ENCODE measurements around the gene CALR.
A peak's percentile ranks its signal among the peaks of the same experiment; 100 is the strongest.
"Not testable (repeated sequence)": the region's sequence is repeated elsewhere in the genome, so short reads cannot be mapped to it uniquely, and the experiment has no call there.

Gene CALR

DNA sequence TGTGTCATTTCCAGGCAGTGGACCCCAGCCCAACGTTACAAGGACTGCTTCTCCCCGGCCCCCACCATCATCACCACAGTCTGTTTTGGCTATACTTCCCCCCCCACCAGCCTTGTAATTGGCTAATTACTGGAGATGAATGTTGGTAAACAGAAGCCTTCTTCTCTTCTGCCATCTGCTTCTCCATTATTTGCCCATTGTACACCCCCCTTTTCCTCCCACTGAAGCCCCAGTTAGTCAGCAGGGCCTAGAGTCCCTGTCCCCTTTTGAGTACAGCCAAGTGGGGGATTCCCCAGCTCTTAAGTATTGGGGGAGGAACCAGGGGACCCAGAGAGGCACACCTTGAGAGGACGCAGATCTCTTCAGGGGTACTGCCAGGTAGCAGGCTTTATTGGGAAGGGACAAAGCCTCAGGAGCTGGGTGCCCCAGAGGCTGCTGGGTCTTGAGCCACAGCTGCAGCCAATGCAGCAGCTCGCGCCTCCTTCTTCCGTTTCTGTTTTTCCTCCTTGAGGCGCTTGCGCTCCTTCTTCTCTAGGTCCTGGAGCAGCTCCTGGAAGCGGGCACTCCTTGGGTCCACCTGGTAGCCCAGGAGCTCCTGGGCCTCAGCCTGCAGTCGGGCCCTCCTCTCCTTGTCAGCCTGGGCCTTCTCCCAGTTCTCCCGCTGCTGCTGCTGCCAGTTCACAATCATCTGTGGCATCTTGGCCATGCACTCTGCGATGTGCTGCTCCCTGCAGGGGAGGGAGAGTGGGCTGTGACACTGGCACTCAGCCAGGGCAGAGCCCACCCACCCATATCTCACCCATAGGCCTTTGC, 15.6 kb downstream of the CALR start:
- DNase-seq = no peak

DNA sequence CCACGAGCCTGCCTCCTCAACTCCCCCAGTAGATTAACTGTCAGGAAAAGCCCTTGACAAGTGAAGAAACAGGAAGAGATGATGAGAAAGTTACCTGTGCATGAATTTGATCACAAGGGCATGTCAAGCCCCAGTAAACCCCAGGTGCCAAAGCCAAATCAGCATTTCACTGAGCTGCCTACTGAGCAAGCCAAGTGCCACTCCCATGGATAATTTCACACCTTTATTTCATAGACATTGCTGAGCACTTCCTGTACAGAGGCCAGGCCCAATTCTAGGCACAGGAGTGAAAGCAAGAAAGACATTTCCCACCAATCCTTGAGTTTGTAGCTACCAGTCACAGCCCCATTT, 16.2 kb downstream of the CALR start:
- DNase-seq = no peak

GRCh38 chr19:12955575-12955974, 17.2 kb downstream of the CALR start:
- DNase-seq = not testable (repeated sequence)

DNA sequence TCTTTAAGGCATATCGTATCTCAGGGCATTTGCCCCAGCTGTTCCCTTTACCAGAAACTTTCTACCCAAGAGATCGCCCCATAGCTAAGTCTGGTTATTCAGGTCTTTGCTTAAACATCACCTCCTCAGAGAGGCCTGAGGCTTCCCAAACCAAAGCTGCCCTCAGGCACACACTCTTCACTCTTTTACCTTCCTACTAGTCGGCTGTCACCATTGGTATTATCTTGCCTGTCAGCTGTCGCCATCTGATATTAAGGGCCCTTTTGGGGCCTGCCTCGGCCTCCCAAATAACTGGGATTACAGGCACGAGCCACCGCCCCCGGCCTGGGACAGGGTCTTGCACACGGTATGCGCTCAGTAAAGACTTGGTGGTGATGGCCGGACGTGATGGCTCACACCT, 17.6 kb downstream of the CALR start:
- DNase-seq = no peak

DNA sequence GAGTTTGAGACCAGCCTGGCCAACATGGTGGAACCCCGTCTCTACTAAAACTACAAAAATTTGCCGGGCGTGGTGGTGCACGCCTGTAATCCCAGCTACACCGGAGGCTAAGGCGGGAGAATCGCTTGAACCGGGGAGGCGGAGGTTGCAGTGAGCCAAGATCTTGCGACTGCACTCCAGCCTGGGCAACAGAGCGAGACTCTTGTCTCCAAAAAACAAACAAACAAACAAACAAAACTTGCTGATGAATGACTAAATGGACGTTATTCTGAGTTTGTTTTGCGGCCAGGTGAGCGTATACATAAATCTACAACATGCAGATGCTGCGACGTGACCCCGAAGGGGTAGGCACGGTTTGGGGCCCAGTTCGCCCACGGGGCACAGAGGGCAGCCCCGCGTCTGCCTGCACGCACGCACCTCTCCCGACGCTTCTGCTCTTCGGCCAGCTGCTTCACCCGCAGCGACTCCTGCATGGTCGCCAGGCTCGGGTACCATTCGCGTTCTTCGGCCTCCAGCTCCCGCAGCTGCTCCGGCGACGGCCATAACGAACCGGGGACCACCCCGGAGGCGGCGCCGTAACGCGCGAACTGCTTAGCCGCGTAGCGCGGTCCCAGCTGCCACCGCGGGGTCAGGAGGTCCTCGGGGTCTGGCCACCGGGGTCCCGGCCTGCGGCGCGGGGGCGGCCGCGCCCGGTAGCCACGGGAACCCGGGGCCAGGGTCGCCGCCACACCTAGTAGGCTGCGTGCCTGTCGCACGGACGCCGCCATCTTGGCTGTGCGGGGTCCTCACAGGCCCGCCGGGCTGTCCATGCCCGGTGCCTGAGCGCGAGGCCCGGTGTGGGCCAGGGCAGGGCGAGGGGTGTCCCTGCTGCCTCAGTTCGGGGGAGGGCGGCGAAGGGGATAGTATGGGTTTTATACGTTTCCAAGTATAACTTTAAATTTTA, 18.3 kb downstream of the CALR start, which contains the start of gene GADD45GIP1:
Gene GADD45GIP1 (minus strand): TSS at position 778 of the 943 bp plus-strand sequence. CDS start 11 bp downstream, at position 767.
- peak; percentile 80 for DNase-seq

GRCh38 chr19:12957389-12957952, 19.1 kb downstream of the CALR start:
- DNase-seq = not testable (repeated sequence)

- DNase-seq = no peak
Observed at GRCh38 chr19:12959481-12959880, 21.1 kb downstream of the CALR start.

- peak; percentile 80 for DNase-seq
Observed at GRCh38 chr19:12965017-12965811, 26.8 kb downstream of the CALR start.

GRCh38 chr19:12965812-12966135, 27.4 kb downstream of the CALR start:
- no peak for DNase-seq

- no peak for DNase-seq
Observed at GRCh38 chr19:12967907-12968306, 29.5 kb downstream of the CALR start.

DNA sequence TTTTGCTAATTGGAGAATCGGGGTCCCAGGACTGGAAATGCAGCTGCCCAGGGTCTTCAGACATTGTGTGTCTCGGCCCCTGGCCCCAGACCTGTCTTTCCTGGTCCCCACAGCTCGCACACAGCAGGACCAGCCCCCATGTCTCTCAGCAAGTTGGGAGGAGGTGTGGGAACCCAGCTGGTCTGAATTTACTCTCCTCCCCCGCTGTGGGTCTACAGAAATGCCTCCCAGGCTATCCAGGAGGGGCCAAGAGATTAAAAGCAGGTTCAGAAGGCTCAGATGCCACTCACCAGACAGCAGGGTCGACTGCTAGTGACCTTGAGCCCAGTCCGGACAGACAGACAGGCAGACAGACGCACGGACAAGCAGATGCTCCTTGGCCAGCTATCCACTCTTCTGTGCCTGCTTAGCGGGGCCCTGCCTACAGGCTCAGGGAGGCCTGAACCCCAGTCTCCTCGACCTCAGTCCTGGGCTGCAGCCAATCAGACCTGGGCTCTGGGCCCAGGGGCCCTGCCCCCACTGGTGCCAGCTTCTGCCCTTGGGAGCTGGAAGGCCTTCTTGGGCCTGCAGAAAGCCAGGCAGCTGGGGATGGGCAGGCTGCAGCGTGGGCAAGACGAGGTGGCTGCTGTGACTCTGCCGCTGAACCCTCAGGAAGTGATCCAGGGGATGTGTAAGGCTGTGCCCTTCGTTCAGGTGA, 31.0 kb downstream of the CALR start, which contains the start of gene DAND5:
Gene DAND5 (plus strand): TSS at position 285 of the 697 bp plus-strand sequence. CDS start 85 bp downstream, at position 370.
- DNase-seq = no peak

GRCh38 chr19:12970070-12970820, 31.8 kb downstream of the CALR start:
- DNase-seq = no peak

- DNase-seq = no peak
Observed at GRCh38 chr19:12973236-12973635, 34.8 kb downstream of the CALR start.

GRCh38 chr19:12974301-12975220, 36.2 kb downstream of the CALR start:
- no peak for DNase-seq

DNA sequence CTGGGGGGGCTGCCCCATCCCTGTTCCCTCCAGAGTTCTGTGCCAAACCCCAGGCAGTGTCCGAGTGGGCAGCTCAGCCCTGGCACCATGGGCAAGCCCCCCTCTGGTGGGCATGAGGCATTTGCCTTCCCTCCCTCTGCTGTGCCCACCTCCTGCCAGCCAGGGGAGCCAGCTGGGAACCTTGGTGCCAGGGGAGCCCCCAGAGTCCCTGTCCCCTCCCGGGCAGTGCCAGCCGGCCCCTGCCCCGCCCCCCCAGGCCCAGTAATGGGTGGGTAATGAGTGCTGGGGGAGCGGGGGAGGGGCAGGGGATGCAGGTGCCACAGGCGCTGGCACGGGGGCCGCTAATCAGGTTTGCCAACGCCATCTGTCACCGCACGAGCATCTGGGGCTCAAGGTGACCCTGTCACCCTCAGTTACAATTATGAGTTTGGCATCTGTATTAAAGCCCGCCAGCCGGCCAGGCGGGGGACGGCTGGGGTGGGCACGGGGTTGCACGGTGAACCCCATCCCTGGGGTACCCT, 36.9 kb downstream of the CALR start:
- DNase-seq = no peak

- DNase-seq = not testable (repeated sequence)
Observed at GRCh38 chr19:12976109-12976508, 37.7 kb downstream of the CALR start.

GRCh38 chr19:12979974-12980373, 41.6 kb downstream of the CALR start:
- no peak for DNase-seq

DNA sequence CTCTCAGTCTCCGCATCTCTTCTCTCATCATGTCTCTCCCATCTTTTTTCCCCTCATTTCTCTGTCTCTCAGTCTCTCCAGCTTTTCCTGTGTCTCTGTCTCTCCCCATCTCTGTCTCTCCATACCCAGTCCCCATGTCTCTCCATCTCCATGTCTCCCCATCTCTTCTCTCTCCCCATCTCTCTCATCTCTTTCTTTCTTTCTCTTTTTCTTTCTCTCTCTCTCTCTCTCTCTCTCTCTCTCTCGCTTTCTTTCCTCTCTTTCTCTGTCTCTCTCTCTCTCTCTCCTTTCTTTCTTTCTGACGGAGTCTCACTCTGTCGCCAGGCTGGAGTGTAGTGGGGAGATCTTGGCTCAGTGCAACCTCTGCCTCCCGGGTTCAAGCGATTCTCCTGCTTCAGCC, 44.2 kb downstream of the CALR start:
- no peak for DNase-seq

DNA sequence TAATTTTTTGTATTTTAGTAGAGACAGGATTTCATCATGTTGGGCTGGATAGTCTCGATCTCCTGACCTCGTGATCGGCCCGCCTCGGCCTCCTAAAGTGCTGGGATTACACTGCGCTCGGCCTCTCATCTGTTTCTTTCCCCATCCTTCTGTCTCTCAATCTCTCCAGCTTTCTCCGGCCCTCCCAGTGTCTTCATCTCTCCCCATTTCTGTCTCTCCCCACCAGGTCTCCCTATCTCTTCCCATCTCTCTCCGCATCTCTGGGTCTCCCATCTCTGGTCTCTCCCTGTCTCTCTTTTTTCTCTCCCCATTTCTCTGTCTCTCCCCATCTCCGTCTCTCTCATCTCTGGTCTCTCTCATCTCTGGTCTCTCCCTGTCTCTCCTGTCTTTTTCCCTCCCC, 44.7 kb downstream of the CALR start:
- DNase-seq = no peak
